GM19467 (cell line): ENCODE data around the gene ALG10B.

Source experiments
- ATAC-seq: cut with Tn5 transposase; IDR thresholded peaks from one replicate; pipeline ENCODE4 v1.9.1; 2021; ENCODE audit warnings: mild to moderate bottlenecking, moderate library complexity; ENCODE audit not compliant: unreplicated experiment

Gene ALG10B

GRCh38 chr12:38373784-38374183 lies 57.2 kb downstream of the ALG10B start:
- ATAC-seq, result no peak

- ATAC-seq, result no peak
Measured at GRCh38 chr12:38374751-38375150, 58.2 kb downstream of the ALG10B start.
